Bronchial epithelial cell (primary cell): Measurements from ENCODE around the gene FAM177A1. TPM values are rescaled to one million over a fixed set of nuclear protein-coding genes. Genes with fewer than 3 reads are reported as not detected.
A peak's percentile ranks its signal among the peaks of the same experiment; 100 is the strongest.
"Not testable (repeated sequence)": the region's sequence is repeated elsewhere in the genome, so short reads cannot be mapped to it uniquely, and the experiment has no call there.

ENCODE experiments used
- DNase-seq: peaks from one replicate; pipeline ENCODE4 v3.0.0-alpha.2; 2010; ENCODE audit warnings: low read depth
- FAIRE-seq: peaks from 2 replicates; lab custom pipeline; 2011; peaks lifted over from hg19 to GRCh38; lab: Jason Lieb, UNC
- H3K27me3 ChIP-seq: 2 replicates; pipeline ENCODE4 v1.5.1; 2011; ENCODE audit warnings: low read length; ENCODE audit not compliant: control insufficient read depth, insufficient read depth
- H3K36me3 ChIP-seq: 2 replicates; pipeline ENCODE4 v1.5.1; 2011; ENCODE audit warnings: low read length; ENCODE audit not compliant: control insufficient read depth, insufficient read depth
- H3K4me3 ChIP-seq: 2 replicates; pipeline ENCODE4 v1.5.1; 2011; ENCODE audit warnings: mild to moderate bottlenecking, low read depth, low read length, control low read depth
- total RNA-seq: library from RNA; depleted of rRNA; stranded (reverse); fragments of >200 nt; gene quantifications from 2 replicates; pipeline ENCODE4 v1.2.1, GENCODE V29; 2014
- TF ChIP-seq, protein P1 (sequence below): IDR thresholded peaks from 2 replicates; pipeline ENCODE4 v1.5.1; 2011; ENCODE audit warnings: mild to moderate bottlenecking, moderate library complexity, low read length, control low read depth, inconsistent platforms; ENCODE audit not compliant: insufficient read depth, severe bottlenecking

FAM177A1 gene
- total RNA-seq, 1 donor from 2014 or later: 42.9 TPM

DNA sequence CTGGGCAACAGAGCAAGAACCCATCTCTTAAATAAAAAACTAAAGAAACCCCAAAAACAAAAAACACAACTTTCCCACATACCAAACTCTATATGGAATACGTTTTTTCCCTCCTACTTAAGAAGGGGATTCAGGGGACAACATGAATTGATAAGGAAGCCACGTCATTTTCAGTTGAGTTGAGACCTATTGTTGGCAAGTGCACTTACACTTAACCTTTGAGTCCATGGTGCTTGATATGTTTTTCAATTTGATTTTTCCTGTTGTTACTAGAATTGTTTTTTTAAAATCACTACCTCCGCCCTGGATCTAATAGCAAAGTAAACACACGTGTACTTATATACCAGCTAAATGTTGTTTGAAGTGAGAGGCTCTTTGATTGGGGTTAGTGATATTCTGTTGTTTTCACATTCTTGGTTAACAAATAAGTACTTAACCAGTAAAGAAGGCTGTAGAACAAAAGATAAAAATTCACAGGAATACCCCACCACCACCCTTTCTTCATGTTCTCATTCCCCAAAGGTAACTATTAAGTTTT is 2.0 kb downstream of the FAM177A1 start:
- TF ChIP-seq, protein P1, sequence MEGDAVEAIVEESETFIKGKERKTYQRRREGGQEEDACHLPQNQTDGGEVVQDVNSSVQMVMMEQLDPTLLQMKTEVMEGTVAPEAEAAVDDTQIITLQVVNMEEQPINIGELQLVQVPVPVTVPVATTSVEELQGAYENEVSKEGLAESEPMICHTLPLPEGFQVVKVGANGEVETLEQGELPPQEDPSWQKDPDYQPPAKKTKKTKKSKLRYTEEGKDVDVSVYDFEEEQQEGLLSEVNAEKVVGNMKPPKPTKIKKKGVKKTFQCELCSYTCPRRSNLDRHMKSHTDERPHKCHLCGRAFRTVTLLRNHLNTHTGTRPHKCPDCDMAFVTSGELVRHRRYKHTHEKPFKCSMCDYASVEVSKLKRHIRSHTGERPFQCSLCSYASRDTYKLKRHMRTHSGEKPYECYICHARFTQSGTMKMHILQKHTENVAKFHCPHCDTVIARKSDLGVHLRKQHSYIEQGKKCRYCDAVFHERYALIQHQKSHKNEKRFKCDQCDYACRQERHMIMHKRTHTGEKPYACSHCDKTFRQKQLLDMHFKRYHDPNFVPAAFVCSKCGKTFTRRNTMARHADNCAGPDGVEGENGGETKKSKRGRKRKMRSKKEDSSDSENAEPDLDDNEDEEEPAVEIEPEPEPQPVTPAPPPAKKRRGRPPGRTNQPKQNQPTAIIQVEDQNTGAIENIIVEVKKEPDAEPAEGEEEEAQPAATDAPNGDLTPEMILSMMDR: no peak
- Histone ChIP-seq H3K4me3 (no peak overlapping the region), H3K36me3 (peaks cover 2% of the 10 kb centered on the region), H3K27me3 (no peaks in the 10 kb centered on the region)
- DNase-seq (no peak), FAIRE-seq (no peak)

GRCh38 chr14:35050652-35051051 is 4.6 kb downstream of the FAM177A1 start:
- FAIRE-seq: peak; percentile 7
- DNase-seq: peak; percentile 21

DNA sequence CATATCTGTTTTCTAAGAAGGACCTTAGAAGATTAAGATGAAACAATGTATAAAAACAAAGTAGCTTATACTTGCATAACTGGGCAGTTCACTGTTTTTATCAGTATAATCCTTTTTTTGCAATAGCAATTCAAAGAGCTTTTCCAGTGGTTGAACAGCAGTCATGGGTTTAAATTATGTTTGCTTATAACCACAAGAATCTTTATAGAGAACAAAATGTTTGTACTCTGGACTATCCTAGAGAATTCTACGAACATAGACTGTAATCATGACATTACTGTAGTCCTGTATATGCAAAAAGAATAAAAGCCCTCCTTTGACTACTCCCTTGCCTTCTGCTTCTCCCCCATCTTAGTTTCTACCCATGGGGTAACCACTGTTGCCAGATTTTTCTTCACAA is 5.7 kb downstream of the FAM177A1 start:
- FAIRE-seq (no peak), DNase-seq (no peak)
- Histone ChIP-seq H3K27me3 (no peaks in the 10 kb centered on the region), H3K4me3 (no peak overlapping the region), H3K36me3 (peaks cover 3% of the 10 kb centered on the region)
- TF ChIP-seq, protein P1: no peak

More at GRCh38 chr14:35050652-35051051, 4.6 kb downstream of the FAM177A1 start:
- Histone ChIP-seq H3K36me3 (peaks cover 3% of the 10 kb centered on the region), H3K27me3 (no peaks in the 10 kb centered on the region), H3K4me3 (no peak overlapping the region)
- TF ChIP-seq, protein P1: no peak

DNA sequence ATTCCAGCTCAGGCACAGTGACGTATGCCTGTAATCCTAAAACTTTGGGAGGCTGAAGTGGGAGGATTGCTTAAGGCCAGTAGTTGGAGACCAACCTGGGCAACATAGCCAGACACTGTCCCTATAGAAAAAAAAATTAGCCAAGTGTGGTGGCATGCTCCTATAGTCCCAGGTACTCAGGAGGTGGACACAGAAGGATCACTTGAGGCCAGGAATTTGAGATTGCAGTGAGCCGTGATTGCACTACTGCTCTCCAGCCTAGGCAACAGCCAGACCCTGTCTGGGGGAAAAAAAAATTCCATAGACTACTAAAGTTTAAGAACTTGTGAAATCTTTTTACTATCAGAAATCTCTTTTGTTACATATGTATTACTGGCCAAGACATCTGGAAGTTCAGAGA is 6.6 kb downstream of the FAM177A1 start:
- H3K36me3 ChIP-seq: peaks cover 3% of the 10 kb centered on the region
- TF ChIP-seq, protein P1: no peak
- H3K27me3 ChIP-seq: no peaks in the 10 kb centered on the region
- FAIRE-seq: no peak
- H3K4me3 ChIP-seq: no peak overlapping the region
- DNase-seq: no peak

DNA sequence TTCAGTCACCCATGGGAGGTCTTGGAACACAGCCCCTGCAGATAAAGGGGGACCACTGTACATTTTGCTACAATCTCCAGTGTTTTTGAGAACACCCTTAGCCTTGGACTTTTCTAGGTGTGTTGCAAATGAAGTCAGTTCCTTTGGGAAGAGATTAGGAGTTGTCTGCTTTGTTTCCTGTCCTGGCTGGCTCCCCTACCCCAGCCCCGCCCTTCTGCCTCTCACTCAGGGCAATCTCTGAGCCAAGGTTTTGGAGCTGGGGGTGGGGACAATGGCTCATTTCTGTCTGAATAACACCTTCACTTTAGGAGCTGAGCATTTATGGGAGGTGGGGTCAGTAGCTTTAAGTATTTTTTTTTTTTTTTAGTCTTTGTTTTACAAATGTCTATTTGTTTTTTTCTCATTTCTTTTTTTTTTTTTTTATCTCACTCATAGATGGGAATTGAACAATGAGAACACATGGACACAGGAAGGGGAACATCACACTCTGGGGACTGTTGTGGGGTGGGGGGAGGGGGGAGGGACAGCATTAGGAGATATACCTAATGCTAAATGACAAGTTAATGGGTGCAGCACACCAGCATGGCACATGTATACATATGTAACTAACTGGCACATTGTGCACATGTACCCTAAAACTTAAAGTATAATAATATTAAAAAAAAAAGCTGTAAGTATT is 15.2 kb downstream of the FAM177A1 start:
- not testable (repeated sequence) for H3K4me3 ChIP-seq, H3K27me3 ChIP-seq, H3K36me3 ChIP-seq, FAIRE-seq
- DNase-seq: peak; percentile 76

- H3K4me3 ChIP-seq, FAIRE-seq, DNase-seq, H3K27me3 ChIP-seq, H3K36me3 ChIP-seq: not testable (repeated sequence)
Observed at GRCh38 chr14:35065731-35066130, 19.7 kb downstream of the FAM177A1 start.
